ENCODE measurements around the gene ZFR2. TPM values are rescaled to one million over a fixed set of nuclear protein-coding genes. Genes with fewer than 3 reads are reported as not detected.
"Not testable (repeated sequence)": the region's sequence is repeated elsewhere in the genome, so short reads cannot be mapped to it uniquely, and the experiment has no call there.

The ZFR2 gene
- total RNA-seq, 1 donor from 2014 or later, result 0.17 TPM

GRCh38 chr19:3770136-3770999 lies 98.5 kb downstream of the ZFR2 start:
- DNase-seq, result no peak

GRCh38 chr19:3769494-3769893 lies 99.3 kb downstream of the ZFR2 start:
- DNase-seq, result no peak

GRCh38 chr19:3768748-3769099 lies 100.1 kb downstream of the ZFR2 start:
- no peak for DNase-seq

- DNase-seq, result peak; percentile 37
These were observed 100.7 kb downstream of the ZFR2 start for GRCh38 chr19:3768015-3768747.

GRCh38 chr19:3767050-3767449 lies 101.8 kb downstream of the ZFR2 start:
- no peak for DNase-seq

GRCh38 chr19:3766520-3766919 lies 102.3 kb downstream of the ZFR2 start:
- no peak for DNase-seq

- DNase-seq, result not testable (repeated sequence)
These were observed 103.1 kb downstream of the ZFR2 start for GRCh38 chr19:3765757-3766156.

GRCh38 chr19:3765121-3765520 lies 103.7 kb downstream of the ZFR2 start:
- peak; percentile 47 for DNase-seq

- DNase-seq, result peak; percentile 99
These were observed 106.1 kb downstream of the ZFR2 start, which contains the start of gene MRPL54 for GRCh38 chr19:3762501-3763459. Gene MRPL54, plus strand, starts transcription at chr19:3762682. Its CDS starts 19 bp downstream, at chr19:3762701.

- DNase-seq, result no peak
These were observed 106.7 kb downstream of the ZFR2 start for GRCh38 chr19:3762130-3762473.

- DNase-seq, result peak; percentile 93
These were observed 107.3 kb downstream of the ZFR2 start, which contains the start of gene APBA3 for GRCh38 chr19:3761382-3762129. Gene APBA3, minus strand, starts transcription at chr19:3761692. Its CDS starts 1,428 bp downstream, at chr19:3760264.

- peak; percentile 22 for DNase-seq
These were observed 107.9 kb downstream of the ZFR2 start for GRCh38 chr19:3760871-3761361.

- no peak for DNase-seq
These were observed 109.2 kb downstream of the ZFR2 start for GRCh38 chr19:3759482-3760254.

GRCh38 chr19:3758297-3758696 lies 110.5 kb downstream of the ZFR2 start:
- not testable (repeated sequence) for DNase-seq

- DNase-seq, result not testable (repeated sequence)
These were observed 111.1 kb downstream of the ZFR2 start for GRCh38 chr19:3757705-3758104.

Other genes starting within 250 kb of the ZFR2 start
- gene CACTIN, start 242.2 kb downstream of the ZFR2 start, total RNA-seq, result 30.8 and 39.2 TPM in 2 replicates
- 57.7 and 75.6 TPM in 2 replicates for gene PIP5K1C, start 168.6 kb downstream of the ZFR2 start, total RNA-seq
- 0.09 and 0.51 TPM in 2 replicates for gene TJP3, start 160.7 kb downstream of the ZFR2 start, total RNA-seq
- gene APBA3, start 107.3 kb downstream of the ZFR2 start, total RNA-seq, result 26.5 and 33.5 TPM in 2 replicates
- 30.3 and 55.8 TPM in 2 replicates for gene MRPL54, start 106.4 kb downstream of the ZFR2 start, total RNA-seq
- gene RAX2, start 96.8 kb downstream of the ZFR2 start, total RNA-seq, result not detected in 2 replicates
- gene MATK, start 82.7 kb downstream of the ZFR2 start, total RNA-seq, result 0.19 and 0.34 TPM in 2 replicates
- gene ATCAY, start 11.6 kb upstream of the ZFR2 start, total RNA-seq, result not detected in 2 replicates
- gene NMRK2, start 64.0 kb upstream of the ZFR2 start, total RNA-seq, result not detected in 2 replicates
- 151 and 203 TPM in 2 replicates for gene DAPK3, start 102.1 kb upstream of the ZFR2 start, total RNA-seq
- 2,677 and 3,798 TPM in 2 replicates for gene EEF2, start 116.4 kb upstream of the ZFR2 start, total RNA-seq
- gene PIAS4, start 138.7 kb upstream of the ZFR2 start, total RNA-seq, result 22.0 and 27.2 TPM in 2 replicates
- gene ZBTB7A, start 197.9 kb upstream of the ZFR2 start, total RNA-seq, result 17.4 and 30.3 TPM in 2 replicates